ENCODE results near the gene DOCK9.
A peak's percentile ranks its signal among the peaks of the same experiment; 100 is the strongest.

Gene DOCK9

GRCh38 chr13:98975822-98976261, 2.0 kb downstream of the DOCK9 start:
- 61% methylated on average over 5 of the region's 5 CpGs for WGBS
- no peaks in the 10 kb centered on the region for H3K36me3 ChIP-seq (ENCODE audit: control insufficient read depth in 1 of 2, insufficient read depth in 2 of 2, low read depth in 1 of 2, low read length in 2 of 2)
- peaks cover 18% of the 10 kb centered on the region for H3K4me1 ChIP-seq (ENCODE audit: control insufficient read depth, insufficient read depth, low read depth, low read length)
- H3K9me3 ChIP-seq (ENCODE audit: control insufficient read depth, low read length): no peaks in the 10 kb centered on the region
- H3K9ac ChIP-seq (ENCODE audit: low read length): no peak overlapping the region
- no peak overlapping the region for H3K14ac ChIP-seq (ENCODE audit: low read length in 2 of 2)
- H2BK12ac ChIP-seq (ENCODE audit: low read length in 2 of 2): peak overlapping the region in 1 of 2 experiments; percentile 10
- no peaks in the 10 kb centered on the region for H3K27me3 ChIP-seq (ENCODE audit: control insufficient read depth in 1 of 2, insufficient read depth in 1 of 2, low read length in 2 of 2)
- no peak overlapping the region for H4K91ac ChIP-seq (ENCODE audit: low read length)
- H3K4ac ChIP-seq (ENCODE audit: low read depth in 1 of 2, low read length in 2 of 2): peak overlapping the region in 1 of 2 experiments; percentile 24
- DNase-seq: peak; percentile 42
- peak overlapping the region in 1 of 2 experiments; percentile 8 for H3K18ac ChIP-seq (ENCODE audit: low read depth in 1 of 2, low read length in 2 of 2)
- peak overlapping the region in 1 of 2 experiments; percentile 1 for H3K4me3 ChIP-seq (ENCODE audit: insufficient read depth in 1 of 2, low read depth in 1 of 2, low read length in 2 of 2)
- no peak overlapping the region for H2BK120ac ChIP-seq (ENCODE audit: low read depth, low read length)
- no peak overlapping the region for H2BK15ac ChIP-seq (ENCODE audit: low read depth, poor library complexity, severe bottlenecking)
- H4K8ac ChIP-seq (ENCODE audit: low read length): no peak overlapping the region
- peak overlapping the region; percentile 41 for H3K27ac ChIP-seq (ENCODE audit: low read length, poor library complexity, severe bottlenecking)
- peak overlapping the region; percentile 76 for H3K4me2 ChIP-seq (ENCODE audit: low read length, poor library complexity, severe bottlenecking)
- H2AK5ac ChIP-seq (ENCODE audit: low read length, severe bottlenecking): peak overlapping the region; percentile 49
- H3K23ac ChIP-seq (ENCODE audit: low read length in 2 of 2): no peak overlapping the region
- H2BK5ac ChIP-seq (ENCODE audit: low read depth, low read length, poor library complexity, severe bottlenecking): no peak overlapping the region
- H3K79me1 ChIP-seq (replicated peaks; ENCODE audit: low read length, poor library complexity, severe bottlenecking): peaks cover 5% of the 10 kb centered on the region
- no peak overlapping the region for H2AFZ ChIP-seq (ENCODE audit: low read depth, low read length)

- Histone ChIP-seq H4K91ac (ENCODE audit: low read length) (no peak overlapping the region), H2BK5ac (ENCODE audit: low read depth, low read length, poor library complexity, severe bottlenecking) (no peak overlapping the region), H3K4me3 (ENCODE audit: insufficient read depth in 1 of 2, low read depth in 1 of 2, low read length in 2 of 2) (no peak overlapping the region), H3K23ac (ENCODE audit: low read length in 2 of 2) (no peak overlapping the region), H3K9ac (ENCODE audit: low read length) (no peak overlapping the region), H2BK120ac (ENCODE audit: low read depth, low read length) (no peak overlapping the region), H2AFZ (ENCODE audit: low read depth, low read length) (no peak overlapping the region), H3K27me3 (ENCODE audit: control insufficient read depth in 1 of 2, insufficient read depth in 1 of 2, low read length in 2 of 2) (no peaks in the 10 kb centered on the region), H2BK15ac (ENCODE audit: low read depth, poor library complexity, severe bottlenecking) (no peak overlapping the region), H3K79me1 (replicated peaks; ENCODE audit: low read length, poor library complexity, severe bottlenecking) (peaks cover 18% of the 10 kb centered on the region), H4K8ac (ENCODE audit: low read length) (no peak overlapping the region), H2BK12ac (ENCODE audit: low read length in 2 of 2) (no peak overlapping the region), H3K9me3 (ENCODE audit: control insufficient read depth, low read length) (no peaks in the 10 kb centered on the region), H2AK5ac (ENCODE audit: low read length, severe bottlenecking) (peak overlapping the region; percentile 57), H3K36me3 (ENCODE audit: control insufficient read depth in 1 of 2, insufficient read depth in 2 of 2, low read depth in 1 of 2, low read length in 2 of 2) (peaks cover 0 to 3% of the 10 kb centered on the region in 2 experiments), H3K27ac (ENCODE audit: low read length, poor library complexity, severe bottlenecking) (no peak overlapping the region), H3K4me2 (ENCODE audit: low read length, poor library complexity, severe bottlenecking) (no peak overlapping the region), H3K18ac (ENCODE audit: low read depth in 1 of 2, low read length in 2 of 2) (no peak overlapping the region), H3K4ac (ENCODE audit: low read depth in 1 of 2, low read length in 2 of 2) (no peak overlapping the region), H3K14ac (ENCODE audit: low read length in 2 of 2) (no peak overlapping the region), H3K4me1 (ENCODE audit: control insufficient read depth, insufficient read depth, low read depth, low read length) (peaks cover 19% of the 10 kb centered on the region)
- DNase-seq: no peak
- WGBS: no CpG with 5 or more reads among the region's 2 CpGs
Measured at GRCh38 chr13:98974053-98974452, 3.8 kb downstream of the DOCK9 start.

DNA sequence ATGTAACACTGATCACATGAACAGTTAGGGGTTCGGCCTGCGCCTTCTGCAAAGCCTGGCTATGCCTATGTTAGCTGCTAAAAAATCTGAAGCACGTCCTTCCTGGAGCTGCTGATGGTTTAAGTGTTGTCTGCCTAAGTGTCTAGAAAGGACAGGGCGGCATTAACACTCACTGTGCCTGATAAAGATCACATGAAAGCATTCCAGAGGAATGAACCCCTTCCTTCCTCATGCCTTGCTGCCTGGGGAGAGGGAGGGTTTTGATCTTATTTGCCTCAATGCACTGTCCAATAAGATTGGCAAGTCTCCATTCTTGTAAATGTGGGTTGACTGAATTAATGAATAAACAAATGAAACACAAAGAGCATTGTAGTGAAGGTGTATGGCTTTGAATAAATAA, 5.2 kb downstream of the DOCK9 start:
- Histone ChIP-seq H3K9ac (ENCODE audit: low read length) (no peak overlapping the region), H2AK5ac (ENCODE audit: low read length, severe bottlenecking) (no peak overlapping the region), H3K27ac (ENCODE audit: low read length, poor library complexity, severe bottlenecking) (peak overlapping the region; percentile 79), H2BK120ac (ENCODE audit: low read depth, low read length) (no peak overlapping the region), H2BK15ac (ENCODE audit: low read depth, poor library complexity, severe bottlenecking) (no peak overlapping the region), H3K36me3 (ENCODE audit: control insufficient read depth in 1 of 2, insufficient read depth in 2 of 2, low read depth in 1 of 2, low read length in 2 of 2) (peaks cover 0 to 3% of the 10 kb centered on the region in 2 experiments), H3K9me3 (ENCODE audit: control insufficient read depth, low read length) (no peaks in the 10 kb centered on the region), H4K91ac (ENCODE audit: low read length) (no peak overlapping the region), H3K4me3 (ENCODE audit: insufficient read depth in 1 of 2, low read depth in 1 of 2, low read length in 2 of 2) (no peak overlapping the region), H2AFZ (ENCODE audit: low read depth, low read length) (no peak overlapping the region), H3K4me2 (ENCODE audit: low read length, poor library complexity, severe bottlenecking) (peak overlapping the region; percentile 30), H4K8ac (ENCODE audit: low read length) (peak overlapping the region; percentile 0), H3K14ac (ENCODE audit: low read length in 2 of 2) (no peak overlapping the region), H3K27me3 (ENCODE audit: control insufficient read depth in 1 of 2, insufficient read depth in 1 of 2, low read length in 2 of 2) (no peaks in the 10 kb centered on the region), H3K4me1 (ENCODE audit: control insufficient read depth, insufficient read depth, low read depth, low read length) (peaks cover 17% of the 10 kb centered on the region), H3K4ac (ENCODE audit: low read depth in 1 of 2, low read length in 2 of 2) (no peak overlapping the region), H3K23ac (ENCODE audit: low read length in 2 of 2) (no peak overlapping the region), H3K18ac (ENCODE audit: low read depth in 1 of 2, low read length in 2 of 2) (peak overlapping the region; percentile 15 to 47), H3K79me1 (replicated peaks; ENCODE audit: low read length, poor library complexity, severe bottlenecking) (peaks cover 26% of the 10 kb centered on the region), H2BK12ac (ENCODE audit: low read length in 2 of 2) (no peak overlapping the region), H2BK5ac (ENCODE audit: low read depth, low read length, poor library complexity, severe bottlenecking) (no peak overlapping the region)
- 0% methylated on average over 3 of the region's 4 CpGs for WGBS
- DNase-seq: peak; percentile 83

DNA sequence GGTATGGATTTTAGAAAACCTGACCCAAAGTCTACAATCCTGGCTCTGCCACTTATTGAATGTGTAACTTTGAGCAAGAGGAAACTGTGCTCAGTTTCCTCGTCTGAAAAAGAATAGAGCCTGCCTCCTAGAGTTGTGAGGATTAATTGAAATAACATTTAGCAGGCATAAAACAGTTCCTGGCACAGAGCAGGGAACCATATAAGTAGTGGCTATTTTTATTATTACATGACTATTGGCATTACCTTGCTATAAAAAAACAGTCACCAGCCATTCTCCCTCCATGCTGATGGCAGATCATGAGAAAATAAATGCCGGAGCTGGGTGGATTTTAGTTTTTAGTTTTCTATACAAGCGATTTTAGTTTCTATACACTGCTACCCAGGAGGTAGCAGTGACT, 5.8 kb downstream of the DOCK9 start:
- DNase-seq: no peak
- H3K9ac ChIP-seq (ENCODE audit: low read length): no peak overlapping the region
- no peak overlapping the region for H2BK5ac ChIP-seq (ENCODE audit: low read depth, low read length, poor library complexity, severe bottlenecking)
- no peak overlapping the region for H3K4ac ChIP-seq (ENCODE audit: low read depth in 1 of 2, low read length in 2 of 2)
- peak overlapping the region in 1 of 2 experiments; percentile 66 for H3K18ac ChIP-seq (ENCODE audit: low read depth in 1 of 2, low read length in 2 of 2)
- whole genome bisulfite sequencing: no CpG with 5 or more reads among the region's 3 CpGs
- no peaks in the 10 kb centered on the region for H3K27me3 ChIP-seq (ENCODE audit: control insufficient read depth in 1 of 2, insufficient read depth in 1 of 2, low read length in 2 of 2)
- H2BK15ac ChIP-seq (ENCODE audit: low read depth, poor library complexity, severe bottlenecking): no peak overlapping the region
- no peak overlapping the region for H2BK120ac ChIP-seq (ENCODE audit: low read depth, low read length)
- peaks cover 30% of the 10 kb centered on the region for H3K79me1 ChIP-seq (replicated peaks; ENCODE audit: low read length, poor library complexity, severe bottlenecking)
- H3K4me3 ChIP-seq (ENCODE audit: insufficient read depth in 1 of 2, low read depth in 1 of 2, low read length in 2 of 2): no peak overlapping the region
- no peak overlapping the region for H2AK5ac ChIP-seq (ENCODE audit: low read length, severe bottlenecking)
- no peak overlapping the region for H2BK12ac ChIP-seq (ENCODE audit: low read length in 2 of 2)
- H3K14ac ChIP-seq (ENCODE audit: low read length in 2 of 2): no peak overlapping the region
- no peak overlapping the region for H2AFZ ChIP-seq (ENCODE audit: low read depth, low read length)
- H4K91ac ChIP-seq (ENCODE audit: low read length): no peak overlapping the region
- no peaks in the 10 kb centered on the region for H3K9me3 ChIP-seq (ENCODE audit: control insufficient read depth, low read length)
- H3K4me2 ChIP-seq (ENCODE audit: low read length, poor library complexity, severe bottlenecking): peak overlapping the region; percentile 21
- peaks cover 0 to 3% of the 10 kb centered on the region in 2 experiments for H3K36me3 ChIP-seq (ENCODE audit: control insufficient read depth in 1 of 2, insufficient read depth in 2 of 2, low read depth in 1 of 2, low read length in 2 of 2)
- no peak overlapping the region for H3K23ac ChIP-seq (ENCODE audit: low read length in 2 of 2)
- H4K8ac ChIP-seq (ENCODE audit: low read length): peak overlapping the region; percentile 0
- H3K27ac ChIP-seq (ENCODE audit: low read length, poor library complexity, severe bottlenecking): peak overlapping the region; percentile 79
- H3K4me1 ChIP-seq (ENCODE audit: control insufficient read depth, insufficient read depth, low read depth, low read length): peaks cover 17% of the 10 kb centered on the region

All from mesenchymal stem cell (in vitro differentiated cells and primary cell).